CD14-positive monocyte (primary cell): ENCODE data around the gene ANKRD17. TPM values are rescaled to one million over a fixed set of nuclear protein-coding genes. Genes with fewer than 3 reads are reported as not detected.

Experiments used
- DNase-seq, 3 donors: peaks; one replicate each; pipeline ENCODE4 v3.0.0-alpha.2; 2011 to 2022
- H2AFZ ChIP-seq: 2 replicates; pipeline ENCODE4 v1.6.0; 2012; ENCODE audit warnings: mild to moderate bottlenecking, low read depth, low read length, inconsistent platforms; ENCODE audit not compliant: insufficient read depth, poor library complexity, severe bottlenecking
- H3K27ac ChIP-seq, 2 donors: 1 replicate in 1 of 2; 2 replicates in 1 of 2; pipeline ENCODE4 v1.5.1; 2012 to 2013; ENCODE audit warnings: low read length in 2 of 2, control low read depth in 1 of 2, inconsistent platforms in 1 of 2, low read depth in 1 of 2, mild to moderate bottlenecking in 1 of 2
- H3K27me3 ChIP-seq, 2 donors: one replicate each; pipeline versions ENCODE4 v1.6.0 to v1.6.1; 2011 to 2013; ENCODE audit warnings: low read length in 2 of 2; ENCODE audit not compliant: control insufficient read depth in 2 of 2, insufficient read depth in 2 of 2
- H3K36me3 ChIP-seq, 2 donors: replicated peaks in 1 of 2; 1 replicate in 1 of 2; 2 replicates in 1 of 2; pipeline versions ENCODE4 v1.5.1 to v1.6.1; 2012 to 2013; ENCODE audit warnings: low read length in 2 of 2, control low read depth in 1 of 2, inconsistent platforms in 1 of 2, mild to moderate bottlenecking in 1 of 2; ENCODE audit not compliant: insufficient read depth in 2 of 2, control insufficient read depth in 1 of 2
- H3K4me1 ChIP-seq, 2 donors: 1 replicate in 1 of 2; 2 replicates in 1 of 2; pipeline versions ENCODE4 v1.5.1 to v1.6.1; 2012 to 2013; ENCODE audit warnings: low read length in 2 of 2, control low read depth in 1 of 2, inconsistent platforms in 1 of 2, mild to moderate bottlenecking in 1 of 2, moderate library complexity in 1 of 2; ENCODE audit not compliant: insufficient read depth in 2 of 2, control insufficient read depth in 1 of 2
- H3K4me2 ChIP-seq: replicated peaks from 2 replicates; pipeline ENCODE3; 2012; ENCODE audit warnings: low read length, moderate library complexity, mild to moderate bottlenecking; ENCODE audit not compliant: poor library complexity, severe bottlenecking; ENCODE audit errors: extremely low read depth
- H3K4me3 ChIP-seq, 3 experiments: fragments of 200-600 bp in 1 of 3; sonication (generic) in 1 of 3; replicated peaks in 1 of 3; 1 replicate in 2 of 3; 2 replicates in 1 of 3; pipeline ENCODE4 v1.5.1; 2011 to 2013; ENCODE audit warnings: low read length in 3 of 3, mild to moderate bottlenecking in 3 of 3, control low read depth in 2 of 3, low read depth in 2 of 3, inconsistent platforms in 1 of 3, moderate library complexity in 1 of 3
- H3K79me2 ChIP-seq: 2 replicates; pipeline ENCODE4 v1.6.0; 2012; ENCODE audit warnings: mild to moderate bottlenecking, control low read depth, inconsistent platforms, low read length, moderate library complexity; ENCODE audit not compliant: insufficient read depth
- H3K9ac ChIP-seq: 2 replicates; pipeline ENCODE4 v1.6.0; 2017; ENCODE audit warnings: low read length, mild to moderate bottlenecking; ENCODE audit not compliant: insufficient read depth, poor library complexity, severe bottlenecking
- H3K9me3 ChIP-seq, 2 donors: replicated peaks in 1 of 2; 1 replicate in 1 of 2; 2 replicates in 1 of 2; pipeline versions ENCODE4 v1.5.1 to v1.6.1; 2012 to 2013; ENCODE audit warnings: low read length in 2 of 2, control low read depth in 1 of 2; ENCODE audit not compliant: control insufficient read depth in 1 of 2, insufficient read depth in 1 of 2
- H4K20me1 ChIP-seq: 2 replicates; pipeline ENCODE4 v1.6.0; 2012; ENCODE audit warnings: mild to moderate bottlenecking, low read length, control low read depth, moderate library complexity; ENCODE audit not compliant: insufficient read depth
- H3K27ac Mint-ChIP-seq, 7 donors: one replicate each; pipeline ENCODE4 v1.8.0; 2020; ENCODE audit warnings: mild to moderate bottlenecking in 7 of 7, mixed read lengths in 7 of 7, moderate library complexity in 6 of 7, inconsistent platforms in 2 of 7
- H3K27me3 Mint-ChIP-seq, 3 donors: one replicate each; pipeline ENCODE4 v1.8.0; 2021 to 2022; ENCODE audit warnings: low read depth in 3 of 3, mild to moderate bottlenecking in 3 of 3, mixed read lengths in 3 of 3, moderate library complexity in 3 of 3, inconsistent platforms in 1 of 3
- H3K36me3 Mint-ChIP-seq, 2 donors: one replicate each; pipeline ENCODE4 v1.8.0; 2020; ENCODE audit warnings: mixed read lengths in 2 of 2, inconsistent platforms in 1 of 2, mild to moderate bottlenecking in 1 of 2
- H3K4me1 Mint-ChIP-seq: one replicate; pipeline ENCODE4 v1.8.0; 2020; ENCODE audit warnings: mild to moderate bottlenecking, mixed read lengths
- H3K4me3 Mint-ChIP-seq, 2 donors: one replicate each; pipeline ENCODE4 v1.8.0; 2020; ENCODE audit warnings: mild to moderate bottlenecking in 2 of 2, mixed read lengths in 2 of 2, moderate library complexity in 1 of 2
- H3K9me3 Mint-ChIP-seq, 7 donors: one replicate each; pipeline ENCODE4 v1.8.0; 2020 to 2022; ENCODE audit warnings: mixed read lengths in 7 of 7, mild to moderate bottlenecking in 6 of 7, moderate library complexity in 6 of 7, inconsistent platforms in 2 of 7
- WGBS: methylation state at CpG from one replicate; pipeline ENCODE4 v1.1.5; 2013; ENCODE audit warnings: missing lambda C conversion rate; ENCODE audit not compliant: insufficient coverage; 5-methylcytosine and 5-hydroxymethylcytosine counted together
- intact Hi-C, 2 donors: fragments of 100-400 bp; cut with micrococcal nuclease; formaldehyde crosslinking; loops; one replicate each; pipeline versions ENCODE4 v1.15.0 to v1.15.1; 2023
- polyA plus RNA-seq, 3 donors: library from polyadenylated mRNA; depleted of rRNA in 1 of 3; unstranded in 2 of 3; stranded (reverse) in 1 of 3; fragments of 300-500 nt in 2 of 3; fragments of >200 nt in 1 of 3; fragmentation: Illumina TruSeq in 2 of 3; gene quantifications; 1 replicate in 2 of 3; 2 replicates in 1 of 3; pipeline ENCODE4 v1.2.3, GENCODE V29; 2012 to 2021
- TF ChIP-seq, protein P1 (sequence below): fragments of 200-600 bp; IDR thresholded peaks from one replicate; pipeline ENCODE4 v1.8.0; 2022; ENCODE audit warnings: antibody characterized with exemption, mild to moderate bottlenecking

ANKRD17 gene
- polyA plus RNA-seq, 3 donors = 5.3 to 18.9 (median 9.0) TPM

DNA sequence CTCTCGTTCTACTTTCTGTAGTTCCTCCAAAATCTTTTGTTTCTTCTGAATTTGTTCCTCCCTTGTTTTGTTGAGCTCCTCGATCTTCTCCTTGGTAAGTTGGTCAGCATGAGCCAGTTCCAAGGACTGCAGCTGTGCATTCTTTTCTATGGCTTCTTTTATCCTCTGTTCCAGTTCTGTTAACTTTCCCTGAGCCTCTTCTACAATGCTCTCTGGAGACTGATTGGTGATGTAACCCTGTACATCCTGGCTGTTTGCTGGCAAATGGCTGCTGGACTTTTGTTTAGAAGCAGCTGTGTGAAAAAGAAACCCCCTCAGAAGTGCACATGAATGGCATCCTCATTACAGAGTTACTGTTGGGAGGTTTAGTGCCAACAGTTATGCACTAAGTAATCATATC lies 118.6 kb downstream of the ANKRD17 start:
- peaks cover 4% of the 10 kb centered on the region for H3K79me2 ChIP-seq

DNA sequence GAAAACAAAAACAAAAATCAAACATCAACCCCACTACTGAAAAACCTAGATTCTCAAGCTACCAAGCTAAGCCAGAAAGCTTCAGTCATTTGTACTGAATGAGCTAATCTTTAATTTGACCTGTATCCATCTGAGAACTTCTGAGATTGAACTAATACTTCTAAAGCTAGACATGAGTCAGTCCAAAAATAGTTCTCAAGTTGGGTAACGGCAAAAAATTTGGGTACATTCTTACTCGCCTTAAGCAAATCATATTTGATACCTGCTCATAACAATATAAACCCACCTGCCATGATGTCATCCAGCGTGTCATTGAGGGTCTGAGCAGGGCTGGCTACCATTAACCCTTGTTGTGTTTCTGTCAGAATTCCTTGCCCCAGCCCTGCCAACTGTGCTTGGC lies 119.4 kb downstream of the ANKRD17 start:
- 100% methylated on average over 3 of the region's 3 CpGs for WGBS
- H3K4me1 Mint-ChIP-seq = no peaks in the 10 kb centered on the region

More for the DNA sequence above, 118.6 kb downstream of the ANKRD17 start:
- Mint-ChIP-seq H3K27ac (peak overlapping the region in 3 of 7 donors; percentile 10 to 67 (median 33)), H3K27me3 (no peaks in the 10 kb centered on the region), H3K36me3 (peaks cover 64 to 66% of the 10 kb centered on the region in 2 donors), H3K9me3 (no peaks in the 10 kb centered on the region), H3K4me1 (no peaks in the 10 kb centered on the region), H3K4me3 (no peak overlapping the region)
- no peak overlapping the region for H3K27ac ChIP-seq
- no peak for DNase-seq
- no peak overlapping the region for H3K9ac ChIP-seq
- H3K4me2 ChIP-seq = no peak overlapping the region
- H3K36me3 ChIP-seq = peaks cover 85 to 100% of the 10 kb centered on the region in 2 donors
- H2AFZ ChIP-seq = no peak overlapping the region
- TF ChIP-seq, protein P1, sequence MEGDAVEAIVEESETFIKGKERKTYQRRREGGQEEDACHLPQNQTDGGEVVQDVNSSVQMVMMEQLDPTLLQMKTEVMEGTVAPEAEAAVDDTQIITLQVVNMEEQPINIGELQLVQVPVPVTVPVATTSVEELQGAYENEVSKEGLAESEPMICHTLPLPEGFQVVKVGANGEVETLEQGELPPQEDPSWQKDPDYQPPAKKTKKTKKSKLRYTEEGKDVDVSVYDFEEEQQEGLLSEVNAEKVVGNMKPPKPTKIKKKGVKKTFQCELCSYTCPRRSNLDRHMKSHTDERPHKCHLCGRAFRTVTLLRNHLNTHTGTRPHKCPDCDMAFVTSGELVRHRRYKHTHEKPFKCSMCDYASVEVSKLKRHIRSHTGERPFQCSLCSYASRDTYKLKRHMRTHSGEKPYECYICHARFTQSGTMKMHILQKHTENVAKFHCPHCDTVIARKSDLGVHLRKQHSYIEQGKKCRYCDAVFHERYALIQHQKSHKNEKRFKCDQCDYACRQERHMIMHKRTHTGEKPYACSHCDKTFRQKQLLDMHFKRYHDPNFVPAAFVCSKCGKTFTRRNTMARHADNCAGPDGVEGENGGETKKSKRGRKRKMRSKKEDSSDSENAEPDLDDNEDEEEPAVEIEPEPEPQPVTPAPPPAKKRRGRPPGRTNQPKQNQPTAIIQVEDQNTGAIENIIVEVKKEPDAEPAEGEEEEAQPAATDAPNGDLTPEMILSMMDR = no peak
- H3K4me3 ChIP-seq = no peak overlapping the region
- no peaks in the 10 kb centered on the region for H3K27me3 ChIP-seq
- peaks cover 2% of the 10 kb centered on the region for H4K20me1 ChIP-seq
- no peaks in the 10 kb centered on the region for H3K4me1 ChIP-seq
- intact Hi-C loops = no loop called here
- H3K9me3 ChIP-seq = no peaks in the 10 kb centered on the region
- WGBS = 100% methylated on average over 2 of the region's 2 CpGs

More for the DNA sequence above, 119.4 kb downstream of the ANKRD17 start:
- DNase-seq = no peak
- Histone ChIP-seq H3K9me3 (no peaks in the 10 kb centered on the region), H3K79me2 (peaks cover 4% of the 10 kb centered on the region), H3K9ac (no peak overlapping the region), H2AFZ (no peak overlapping the region), H3K4me3 (no peak overlapping the region), H4K20me1 (peaks cover 2% of the 10 kb centered on the region), H3K27me3 (no peaks in the 10 kb centered on the region), H3K36me3 (peaks cover 84 to 99% of the 10 kb centered on the region in 2 donors), H3K4me2 (no peak overlapping the region), H3K27ac (peak overlapping the region in 1 of 2 donors; percentile 28), H3K4me1 (no peaks in the 10 kb centered on the region)
- H3K4me3 Mint-ChIP-seq = no peak overlapping the region
- no peak overlapping the region for H3K27ac Mint-ChIP-seq
- TF ChIP-seq, protein P1 = no peak
- H3K9me3 Mint-ChIP-seq = no peaks in the 10 kb centered on the region
- H3K36me3 Mint-ChIP-seq = peaks cover 62 to 64% of the 10 kb centered on the region in 2 donors
- H3K27me3 Mint-ChIP-seq = no peaks in the 10 kb centered on the region
- intact Hi-C loops = no loop called here
